ENCODE data around the gene ADAM17. TPM values are rescaled to one million over a fixed set of nuclear protein-coding genes. Genes with fewer than 3 reads are reported as not detected.
A peak's percentile ranks its signal among the peaks of the same experiment; 100 is the strongest.

The ADAM17 gene
- total and polyA plus RNA-seq, 2 donors (not counting 1 experiment from before 2014, with no cell fraction given): 12.3 to 69.9 TPM

DNA sequence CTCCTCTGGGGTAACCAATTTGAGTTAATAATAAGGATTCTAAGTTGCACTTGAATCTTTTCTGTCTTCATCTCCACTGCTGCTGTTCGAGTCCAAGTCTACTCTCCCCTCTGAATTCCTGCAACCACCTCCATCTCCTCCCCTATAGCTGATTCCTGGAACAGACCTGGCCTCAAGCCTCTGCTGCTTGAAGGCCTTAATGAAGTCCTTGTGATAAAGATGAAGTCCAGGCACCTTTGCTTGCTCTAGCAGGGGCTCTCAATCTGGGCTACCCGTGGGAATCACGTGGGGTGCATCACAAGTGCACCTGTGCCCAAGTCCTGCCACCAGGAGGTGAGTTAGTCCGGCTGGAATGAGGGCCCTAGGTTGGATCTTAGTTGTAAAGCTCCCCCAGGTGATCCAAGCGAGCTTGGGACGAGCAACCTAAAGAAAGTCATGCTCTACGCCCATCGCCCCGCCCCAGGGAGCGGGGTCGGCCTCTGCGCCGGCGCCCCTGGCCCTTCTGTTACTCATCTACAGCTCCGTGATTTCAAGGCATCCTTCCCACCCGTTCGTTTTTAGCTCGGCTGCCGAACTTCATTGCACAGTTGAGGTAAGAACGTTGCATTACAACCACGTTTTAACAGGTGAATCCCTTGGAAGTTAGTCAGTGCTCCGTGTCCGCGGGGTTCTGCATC lies 82.2 kb downstream of the ADAM17 start:
- no peak overlapping the region for H3K9ac ChIP-seq (ENCODE audit: insufficient read depth, low read length)
- H3K27me3 ChIP-seq (ENCODE audit: control insufficient read depth, insufficient read depth, low read length): no peaks in the 10 kb centered on the region
- H3K4me1 ChIP-seq (ENCODE audit: control insufficient read depth, extremely low read depth, insufficient read depth, low read length): peaks cover 5% of the 10 kb centered on the region
- TF ChIP-seq, protein P1, sequence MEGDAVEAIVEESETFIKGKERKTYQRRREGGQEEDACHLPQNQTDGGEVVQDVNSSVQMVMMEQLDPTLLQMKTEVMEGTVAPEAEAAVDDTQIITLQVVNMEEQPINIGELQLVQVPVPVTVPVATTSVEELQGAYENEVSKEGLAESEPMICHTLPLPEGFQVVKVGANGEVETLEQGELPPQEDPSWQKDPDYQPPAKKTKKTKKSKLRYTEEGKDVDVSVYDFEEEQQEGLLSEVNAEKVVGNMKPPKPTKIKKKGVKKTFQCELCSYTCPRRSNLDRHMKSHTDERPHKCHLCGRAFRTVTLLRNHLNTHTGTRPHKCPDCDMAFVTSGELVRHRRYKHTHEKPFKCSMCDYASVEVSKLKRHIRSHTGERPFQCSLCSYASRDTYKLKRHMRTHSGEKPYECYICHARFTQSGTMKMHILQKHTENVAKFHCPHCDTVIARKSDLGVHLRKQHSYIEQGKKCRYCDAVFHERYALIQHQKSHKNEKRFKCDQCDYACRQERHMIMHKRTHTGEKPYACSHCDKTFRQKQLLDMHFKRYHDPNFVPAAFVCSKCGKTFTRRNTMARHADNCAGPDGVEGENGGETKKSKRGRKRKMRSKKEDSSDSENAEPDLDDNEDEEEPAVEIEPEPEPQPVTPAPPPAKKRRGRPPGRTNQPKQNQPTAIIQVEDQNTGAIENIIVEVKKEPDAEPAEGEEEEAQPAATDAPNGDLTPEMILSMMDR (conservative IDR thresholded peaks at IDR 0.05 in 1 of 2, IDR thresholded peaks at IDR 0.05 in 1 of 2; ENCODE audit: low read depth in 1 of 2, low read length in 2 of 2): no peak
- TF ChIP-seq EZH2 (IDR thresholded peaks at IDR 0.05; ENCODE audit: low read length, missing control alignments): no peak
- H3K9me3 ChIP-seq (ENCODE audit: control insufficient read depth, insufficient read depth, low read depth, low read length): no peaks in the 10 kb centered on the region
- H3K36me3 ChIP-seq (ENCODE audit: control insufficient read depth, insufficient read depth, low read length): peaks cover 7% of the 10 kb centered on the region
- DNase-seq (ENCODE audit: low read depth in 2 of 2): no peak
- no peaks in the 10 kb centered on the region for H4K20me1 ChIP-seq (ENCODE audit: control insufficient read depth, extremely low read depth, insufficient read depth, low read length)
- peak overlapping the region; percentile 91 for H3K27ac ChIP-seq (ENCODE audit: insufficient read depth, low read length)
- peak overlapping the region in 2 of 4 experiments; percentile 56 to 86 for H3K4me3 ChIP-seq (replicated peaks in 1 of 4; ENCODE audit: control extremely low read depth in 1 of 4, insufficient read depth in 1 of 4, low read depth in 3 of 4, low read length in 4 of 4)
- peak overlapping the region; percentile 89 for H3K4me2 ChIP-seq (ENCODE audit: extremely low read depth, insufficient read depth, low read length)
- H3K79me2 ChIP-seq (ENCODE audit: control insufficient read depth, insufficient read depth, low read length): peaks cover 23% of the 10 kb centered on the region
- peak overlapping the region; percentile 75 for H2AFZ ChIP-seq (ENCODE audit: low read length)

DNA sequence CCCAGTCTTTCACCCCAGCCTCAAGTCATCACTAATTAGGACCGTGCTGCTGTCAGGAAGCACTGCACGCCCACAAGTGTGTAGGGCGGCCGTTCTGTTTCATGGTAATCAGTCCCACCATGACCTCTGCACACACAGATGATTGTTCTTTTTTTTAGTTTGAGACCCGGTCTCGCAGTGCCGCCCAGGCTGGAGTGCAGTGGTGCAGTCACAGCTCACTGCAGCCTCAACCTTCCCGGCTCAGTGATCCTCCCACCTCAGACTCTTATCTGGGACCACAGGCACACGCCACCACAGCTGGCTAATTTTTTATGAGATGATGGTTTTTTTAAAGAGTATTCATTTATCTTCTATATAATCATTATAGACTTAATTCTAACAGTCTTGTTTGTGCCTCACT lies 83.1 kb downstream of the ADAM17 start:
- H3K36me3 ChIP-seq (ENCODE audit: control insufficient read depth, insufficient read depth, low read length): peaks cover 7% of the 10 kb centered on the region

DNA sequence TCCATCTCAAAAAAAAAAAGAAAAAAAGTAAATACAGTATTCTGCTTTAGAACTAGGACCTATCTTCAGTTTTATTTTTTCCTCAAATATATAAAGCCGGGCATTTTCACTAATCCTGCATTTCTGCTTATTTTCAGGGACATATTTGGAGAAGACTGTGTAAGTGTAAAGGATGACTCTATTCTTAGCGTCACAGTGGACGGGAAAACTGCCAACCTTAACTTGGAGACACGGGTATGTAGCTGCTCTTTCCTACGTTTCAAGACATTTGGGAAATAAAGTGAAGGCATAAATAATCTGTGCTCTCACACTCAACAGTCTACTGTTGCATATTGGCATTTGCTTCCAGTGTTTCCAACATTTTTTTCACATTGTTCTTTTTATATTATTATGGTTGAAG lies 84.4 kb downstream of the ADAM17 start:
- no peak overlapping the region for H3K4me2 ChIP-seq (ENCODE audit: extremely low read depth, insufficient read depth, low read length)
- peaks cover 5% of the 10 kb centered on the region for H3K4me1 ChIP-seq (ENCODE audit: control insufficient read depth, extremely low read depth, insufficient read depth, low read length)
- peaks cover 9% of the 10 kb centered on the region for H3K79me2 ChIP-seq (ENCODE audit: control insufficient read depth, insufficient read depth, low read length)
- no peaks in the 10 kb centered on the region for H3K9me3 ChIP-seq (ENCODE audit: control insufficient read depth, insufficient read depth, low read depth, low read length)
- no peaks in the 10 kb centered on the region for H3K27me3 ChIP-seq (ENCODE audit: control insufficient read depth, insufficient read depth, low read length)
- peaks cover 6% of the 10 kb centered on the region for H3K36me3 ChIP-seq (ENCODE audit: control insufficient read depth, insufficient read depth, low read length)
- H3K4me3 ChIP-seq (replicated peaks in 1 of 4; ENCODE audit: control extremely low read depth in 1 of 4, insufficient read depth in 1 of 4, low read depth in 3 of 4, low read length in 4 of 4): no peak overlapping the region
- H2AFZ ChIP-seq (ENCODE audit: low read length): no peak overlapping the region
- H4K20me1 ChIP-seq (ENCODE audit: control insufficient read depth, extremely low read depth, insufficient read depth, low read length): no peaks in the 10 kb centered on the region
- H3K9ac ChIP-seq (ENCODE audit: insufficient read depth, low read length): no peak overlapping the region
- DNase-seq (ENCODE audit: low read depth in 2 of 2): no peak
- TF ChIP-seq, protein P1 (conservative IDR thresholded peaks at IDR 0.05 in 1 of 2, IDR thresholded peaks at IDR 0.05 in 1 of 2; ENCODE audit: low read depth in 1 of 2, low read length in 2 of 2): no peak
- no peak for TF ChIP-seq EZH2 (IDR thresholded peaks at IDR 0.05; ENCODE audit: low read length, missing control alignments)
- no peak overlapping the region for H3K27ac ChIP-seq (ENCODE audit: insufficient read depth, low read length)

More for the DNA sequence above, 83.1 kb downstream of the ADAM17 start:
- TF ChIP-seq, protein P1 (conservative IDR thresholded peaks at IDR 0.05 in 1 of 2, IDR thresholded peaks at IDR 0.05 in 1 of 2; ENCODE audit: low read depth in 1 of 2, low read length in 2 of 2): no peak
- TF ChIP-seq EZH2 (IDR thresholded peaks at IDR 0.05; ENCODE audit: low read length, missing control alignments): no peak
- Histone ChIP-seq H3K9me3 (ENCODE audit: control insufficient read depth, insufficient read depth, low read depth, low read length) (no peaks in the 10 kb centered on the region), H3K27me3 (ENCODE audit: control insufficient read depth, insufficient read depth, low read length) (no peaks in the 10 kb centered on the region), H3K27ac (ENCODE audit: insufficient read depth, low read length) (no peak overlapping the region), H3K4me1 (ENCODE audit: control insufficient read depth, extremely low read depth, insufficient read depth, low read length) (peaks cover 5% of the 10 kb centered on the region), H3K4me3 (replicated peaks in 1 of 4; ENCODE audit: control extremely low read depth in 1 of 4, insufficient read depth in 1 of 4, low read depth in 3 of 4, low read length in 4 of 4) (no peak overlapping the region), H3K9ac (ENCODE audit: insufficient read depth, low read length) (no peak overlapping the region), H3K4me2 (ENCODE audit: extremely low read depth, insufficient read depth, low read length) (no peak overlapping the region), H2AFZ (ENCODE audit: low read length) (no peak overlapping the region), H3K79me2 (ENCODE audit: control insufficient read depth, insufficient read depth, low read length) (peaks cover 20% of the 10 kb centered on the region), H4K20me1 (ENCODE audit: control insufficient read depth, extremely low read depth, insufficient read depth, low read length) (no peaks in the 10 kb centered on the region)
- no peak for DNase-seq (ENCODE audit: low read depth in 2 of 2)

Data from fibroblast of lung (primary cell).